Measurements from ENCODE around the gene SORCS2. TPM values are rescaled to one million over a fixed set of nuclear protein-coding genes. Genes with fewer than 3 reads are reported as not detected.

Gene SORCS2
- total RNA-seq, 1 donor = 0.27 TPM

DNA sequence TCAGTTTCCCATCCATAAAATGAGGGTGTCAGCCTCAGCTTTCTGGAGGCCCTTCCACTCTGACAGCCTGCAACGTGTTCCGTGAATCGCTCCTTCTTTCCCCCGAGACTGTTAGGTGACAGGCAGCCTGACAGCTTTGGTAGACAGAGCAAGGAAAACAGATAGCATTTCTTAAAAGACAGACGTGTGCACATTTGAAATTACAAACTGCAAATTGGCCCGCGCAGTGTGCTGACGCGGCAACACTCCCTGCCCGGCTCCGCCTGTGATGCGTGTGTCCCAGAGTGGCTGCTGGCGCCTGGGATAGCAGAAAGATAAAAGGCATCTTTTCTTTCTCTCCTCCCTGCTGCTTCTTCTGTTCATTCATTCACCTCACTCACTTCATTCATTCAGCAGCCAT, 502.0 kb downstream of the SORCS2 start:
- no peak for DNase-seq (ENCODE audit: low read depth)
- no peak overlapping the region for H3K4me3 ChIP-seq (ENCODE audit: low read depth, low read length)
- TF ChIP-seq, protein P1, sequence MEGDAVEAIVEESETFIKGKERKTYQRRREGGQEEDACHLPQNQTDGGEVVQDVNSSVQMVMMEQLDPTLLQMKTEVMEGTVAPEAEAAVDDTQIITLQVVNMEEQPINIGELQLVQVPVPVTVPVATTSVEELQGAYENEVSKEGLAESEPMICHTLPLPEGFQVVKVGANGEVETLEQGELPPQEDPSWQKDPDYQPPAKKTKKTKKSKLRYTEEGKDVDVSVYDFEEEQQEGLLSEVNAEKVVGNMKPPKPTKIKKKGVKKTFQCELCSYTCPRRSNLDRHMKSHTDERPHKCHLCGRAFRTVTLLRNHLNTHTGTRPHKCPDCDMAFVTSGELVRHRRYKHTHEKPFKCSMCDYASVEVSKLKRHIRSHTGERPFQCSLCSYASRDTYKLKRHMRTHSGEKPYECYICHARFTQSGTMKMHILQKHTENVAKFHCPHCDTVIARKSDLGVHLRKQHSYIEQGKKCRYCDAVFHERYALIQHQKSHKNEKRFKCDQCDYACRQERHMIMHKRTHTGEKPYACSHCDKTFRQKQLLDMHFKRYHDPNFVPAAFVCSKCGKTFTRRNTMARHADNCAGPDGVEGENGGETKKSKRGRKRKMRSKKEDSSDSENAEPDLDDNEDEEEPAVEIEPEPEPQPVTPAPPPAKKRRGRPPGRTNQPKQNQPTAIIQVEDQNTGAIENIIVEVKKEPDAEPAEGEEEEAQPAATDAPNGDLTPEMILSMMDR (IDR thresholded peaks at IDR 0.05; ENCODE audit: insufficient read depth, low read length) = no peak

DNA sequence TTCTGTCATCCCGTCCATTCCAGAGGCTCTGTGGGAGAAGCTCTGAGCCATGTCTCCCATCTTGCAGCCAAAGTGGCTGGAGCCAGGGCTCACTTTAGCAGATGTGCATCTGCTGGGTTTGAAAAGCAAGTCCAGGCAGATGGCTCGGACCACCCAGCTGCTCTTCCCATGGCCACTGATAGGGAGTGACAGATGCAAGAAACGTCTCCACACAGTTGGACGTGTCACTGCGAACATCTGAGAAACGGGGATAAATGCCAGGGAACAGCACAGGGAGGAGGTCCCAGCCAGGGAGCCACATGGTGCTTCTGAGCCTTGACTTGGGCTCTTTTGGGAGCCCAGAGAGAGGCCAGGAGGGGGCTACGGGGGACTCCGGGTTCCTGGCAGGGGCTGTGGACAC, 505.0 kb downstream of the SORCS2 start:
- no peak for DNase-seq (ENCODE audit: low read depth)
- no peak overlapping the region for H3K4me3 ChIP-seq (ENCODE audit: low read depth, low read length)
- TF ChIP-seq, protein P1 (IDR thresholded peaks at IDR 0.05; ENCODE audit: insufficient read depth, low read length) = no peak

DNA sequence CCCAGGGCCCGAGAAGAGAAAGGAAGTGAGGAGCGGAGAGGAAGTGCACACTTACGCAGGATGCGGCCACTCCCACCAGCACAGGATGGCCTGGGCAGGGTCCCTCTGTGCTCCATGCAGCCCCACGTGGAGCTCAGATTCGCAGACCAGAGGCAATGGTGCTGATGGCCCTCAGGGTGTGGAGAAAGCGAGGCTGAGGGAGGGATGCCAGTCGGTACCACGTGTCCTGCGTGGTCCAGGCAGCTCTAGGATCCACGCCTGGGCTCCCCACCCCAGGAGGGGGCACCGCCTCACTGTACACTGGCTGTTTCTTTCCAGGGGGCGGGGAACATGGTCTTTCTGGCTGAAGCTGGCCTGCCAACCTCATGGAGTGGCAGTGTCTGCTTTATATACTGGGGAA, 505.5 kb downstream of the SORCS2 start:
- no peak for DNase-seq (ENCODE audit: low read depth)
- TF ChIP-seq, protein P1 (IDR thresholded peaks at IDR 0.05; ENCODE audit: insufficient read depth, low read length) = no peak
- H3K4me3 ChIP-seq (ENCODE audit: low read depth, low read length) = no peak overlapping the region

DNA sequence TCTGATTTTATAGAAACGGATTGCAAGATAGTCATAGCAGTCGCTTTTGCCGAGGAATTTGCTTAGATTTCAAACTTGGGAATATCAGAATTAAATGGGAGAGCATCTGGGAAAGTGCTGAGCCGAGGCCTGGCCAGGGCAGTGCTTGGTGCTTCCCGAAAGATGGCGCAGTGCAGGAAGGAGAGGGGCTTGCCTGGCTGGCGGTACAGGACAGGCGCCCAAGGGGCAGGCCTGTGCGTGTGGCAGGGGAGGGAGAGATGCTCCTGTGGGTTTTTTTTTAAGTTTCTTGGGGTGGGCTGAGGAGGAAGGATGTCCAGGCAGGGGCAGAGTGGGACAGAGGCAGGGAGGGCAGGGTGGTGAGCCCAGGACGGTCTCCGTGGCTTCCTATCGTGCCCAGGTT, 506.2 kb downstream of the SORCS2 start:
- TF ChIP-seq, protein P1 (IDR thresholded peaks at IDR 0.05; ENCODE audit: insufficient read depth, low read length) = peak; percentile 41
- H3K4me3 ChIP-seq (ENCODE audit: low read depth, low read length) = no peak overlapping the region
- peak; percentile 30 for DNase-seq (ENCODE audit: low read depth)

DNA sequence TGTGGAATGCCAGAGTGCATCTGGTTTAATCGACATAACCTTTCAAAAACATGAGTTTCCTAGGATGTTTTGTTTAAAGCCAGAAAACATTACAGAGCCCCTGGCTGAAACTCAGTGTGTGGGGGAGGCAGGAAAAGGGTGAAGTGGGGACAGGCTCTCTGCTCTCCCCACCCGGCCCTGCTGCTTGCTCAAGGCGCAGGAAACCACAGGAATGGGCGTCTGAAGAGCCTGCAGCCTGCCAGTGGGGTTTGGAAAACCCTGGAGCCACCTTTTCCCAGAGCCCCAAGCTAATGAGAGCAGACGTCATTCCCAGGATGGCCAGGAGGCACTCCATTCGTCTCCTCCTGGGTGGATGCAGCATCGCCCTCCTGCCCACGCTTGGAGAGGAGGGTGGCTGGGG, 506.7 kb downstream of the SORCS2 start:
- H3K4me3 ChIP-seq (ENCODE audit: low read depth, low read length) = no peak overlapping the region
- DNase-seq (ENCODE audit: low read depth) = peak; percentile 84
- TF ChIP-seq, protein P1 (IDR thresholded peaks at IDR 0.05; ENCODE audit: insufficient read depth, low read length) = no peak

DNA sequence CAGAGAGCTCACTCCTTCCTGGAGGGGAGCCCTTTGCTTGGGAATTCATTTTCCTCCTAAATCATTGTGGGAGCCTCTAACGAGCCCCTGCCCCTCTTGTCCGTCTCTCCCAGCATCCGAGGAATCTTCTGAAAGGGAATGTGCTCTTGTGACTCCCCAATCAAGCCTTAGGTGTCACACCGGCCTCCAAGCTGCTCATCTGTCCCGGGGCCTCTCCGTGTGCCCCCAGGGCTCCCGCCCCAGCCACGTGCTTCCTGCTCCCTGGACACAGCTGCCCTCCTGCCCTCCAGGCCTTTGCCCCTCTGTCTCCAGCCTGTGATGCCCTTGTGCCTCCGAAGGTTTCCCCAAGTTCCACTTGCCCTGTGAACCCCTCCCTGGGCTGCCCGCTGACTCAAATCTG, 507.5 kb downstream of the SORCS2 start:
- TF ChIP-seq, protein P1 (IDR thresholded peaks at IDR 0.05; ENCODE audit: insufficient read depth, low read length) = no peak
- no peak for DNase-seq (ENCODE audit: low read depth)
- no peak overlapping the region for H3K4me3 ChIP-seq (ENCODE audit: low read depth, low read length)

DNA sequence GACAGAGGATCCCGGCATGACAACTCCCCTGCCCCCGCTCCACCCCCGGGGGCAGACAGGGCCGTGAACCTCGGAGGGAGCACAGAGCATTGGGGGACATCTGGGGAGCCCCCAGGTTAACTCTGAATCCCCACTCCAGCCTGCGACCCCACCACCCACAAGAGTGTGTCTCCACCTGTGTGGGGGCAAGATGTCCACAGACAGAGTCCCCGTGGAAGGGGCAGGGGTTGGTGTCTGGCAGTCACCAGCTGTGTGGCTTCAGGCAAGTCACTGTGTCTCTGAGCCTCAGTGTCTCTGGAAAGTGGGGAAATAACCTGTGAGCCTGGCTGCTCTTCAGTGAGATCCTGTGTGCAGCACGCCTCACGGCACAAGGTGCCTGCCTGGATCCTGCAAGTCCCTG, 508.3 kb downstream of the SORCS2 start:
- no peak overlapping the region for H3K4me3 ChIP-seq (ENCODE audit: low read depth, low read length)
- TF ChIP-seq, protein P1 (IDR thresholded peaks at IDR 0.05; ENCODE audit: insufficient read depth, low read length) = no peak
- no peak for DNase-seq (ENCODE audit: low read depth)
